ENCODE data around the gene FICD.

DNA sequence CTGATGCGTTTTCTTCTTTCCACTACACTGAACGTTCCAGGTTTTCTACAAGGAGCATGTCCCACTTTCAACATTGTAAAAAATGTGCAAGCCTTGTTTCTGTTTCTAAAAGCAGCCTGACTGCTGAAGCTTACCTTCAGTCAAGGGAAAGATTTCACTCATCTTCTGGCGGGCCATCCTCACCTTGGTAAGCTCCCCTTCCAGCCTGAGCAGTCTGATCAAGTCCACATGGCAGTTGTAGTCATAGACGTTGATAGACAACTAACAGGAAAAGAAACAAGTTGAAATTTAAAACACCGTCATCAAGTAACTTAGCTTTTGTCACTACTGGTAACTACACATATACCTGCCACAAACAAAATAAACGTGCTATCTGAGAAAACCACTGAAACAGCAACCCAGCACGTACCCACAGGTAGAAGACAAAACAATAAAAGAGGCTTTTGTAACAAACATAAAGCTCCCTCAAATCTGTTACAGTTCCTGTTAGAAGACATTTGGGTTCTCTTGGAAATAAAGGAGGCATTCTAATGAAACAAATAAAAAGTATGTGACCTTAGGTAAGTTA is 34.0 kb downstream of the FICD start:
- TF ChIP-seq, protein P1, sequence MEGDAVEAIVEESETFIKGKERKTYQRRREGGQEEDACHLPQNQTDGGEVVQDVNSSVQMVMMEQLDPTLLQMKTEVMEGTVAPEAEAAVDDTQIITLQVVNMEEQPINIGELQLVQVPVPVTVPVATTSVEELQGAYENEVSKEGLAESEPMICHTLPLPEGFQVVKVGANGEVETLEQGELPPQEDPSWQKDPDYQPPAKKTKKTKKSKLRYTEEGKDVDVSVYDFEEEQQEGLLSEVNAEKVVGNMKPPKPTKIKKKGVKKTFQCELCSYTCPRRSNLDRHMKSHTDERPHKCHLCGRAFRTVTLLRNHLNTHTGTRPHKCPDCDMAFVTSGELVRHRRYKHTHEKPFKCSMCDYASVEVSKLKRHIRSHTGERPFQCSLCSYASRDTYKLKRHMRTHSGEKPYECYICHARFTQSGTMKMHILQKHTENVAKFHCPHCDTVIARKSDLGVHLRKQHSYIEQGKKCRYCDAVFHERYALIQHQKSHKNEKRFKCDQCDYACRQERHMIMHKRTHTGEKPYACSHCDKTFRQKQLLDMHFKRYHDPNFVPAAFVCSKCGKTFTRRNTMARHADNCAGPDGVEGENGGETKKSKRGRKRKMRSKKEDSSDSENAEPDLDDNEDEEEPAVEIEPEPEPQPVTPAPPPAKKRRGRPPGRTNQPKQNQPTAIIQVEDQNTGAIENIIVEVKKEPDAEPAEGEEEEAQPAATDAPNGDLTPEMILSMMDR (conservative IDR thresholded peaks at IDR 0.05; ENCODE audit: low read length): no peak
- no peak for TF ChIP-seq EZH2phosphoT487 (IDR thresholded peaks at IDR 0.05; ENCODE audit: borderline replicate concordance, low read depth, low read length)
